ENCODE data around the gene CDX4. TPM values are rescaled to one million over a fixed set of nuclear protein-coding genes. Genes with fewer than 3 reads are reported as not detected.

CDX4 gene
- total RNA-seq, 1 experiment from 2014 or later: not detected

DNA sequence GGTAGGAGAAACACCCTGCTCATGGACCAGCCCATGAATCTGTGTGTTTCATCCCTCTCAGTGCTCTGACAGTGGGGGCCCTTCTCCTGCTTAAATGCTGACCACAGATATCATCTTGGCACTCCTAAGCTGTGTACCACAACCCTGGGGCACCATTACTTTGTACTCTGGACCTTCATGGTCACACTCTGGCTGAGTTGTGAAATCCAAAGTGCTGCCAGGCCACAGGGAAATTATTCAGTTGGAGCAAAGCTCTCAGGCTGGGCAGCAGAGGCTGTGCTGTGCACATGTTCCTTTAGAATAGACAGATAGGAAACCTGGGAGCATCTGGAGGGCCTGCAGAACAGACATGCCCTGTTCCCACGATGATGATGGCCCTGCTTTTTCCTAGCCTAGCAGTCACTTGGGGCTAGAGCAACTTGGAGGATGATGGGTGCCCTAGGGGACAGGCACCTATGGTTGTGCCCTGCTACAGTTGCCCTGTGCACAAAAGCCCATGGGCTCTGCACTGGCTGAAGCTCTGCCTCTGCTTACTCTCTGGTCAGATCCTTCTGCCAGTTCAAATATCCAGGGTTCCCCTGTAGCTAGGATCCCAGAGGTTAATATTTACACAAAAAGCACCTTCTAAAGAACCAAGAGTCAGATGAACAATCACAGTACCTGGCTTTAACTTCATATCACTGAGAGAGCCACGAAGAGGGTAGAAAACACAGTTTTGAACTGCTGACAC is 48.5 kb upstream of the CDX4 start:
- no peaks in the 10 kb centered on the region for H3K9me2 ChIP-seq (ENCODE audit: insufficient read depth)
- CTCF ChIA-PET: no interaction called here
- DNase-seq (ENCODE audit: low read depth, low spot score): no peak
- H3K9ac ChIP-seq (ENCODE audit: low read length): no peak overlapping the region
- TF ChIP-seq ATF3 (IDR thresholded peaks at IDR 0.05) (no peak), POLR2A (IDR thresholded peaks at IDR 0.05; ENCODE audit: borderline replicate concordance, extremely low read depth, insufficient read depth, insufficient read length) (no peak), ZFX (IDR thresholded peaks at IDR 0.05) (no peak), EZH2phosphoT487 (IDR thresholded peaks at IDR 0.05; ENCODE audit: borderline replicate concordance) (no peak), SRF (IDR thresholded peaks at IDR 0.05; ENCODE audit: low read depth) (no peak)
- TF ChIP-seq, protein P1, sequence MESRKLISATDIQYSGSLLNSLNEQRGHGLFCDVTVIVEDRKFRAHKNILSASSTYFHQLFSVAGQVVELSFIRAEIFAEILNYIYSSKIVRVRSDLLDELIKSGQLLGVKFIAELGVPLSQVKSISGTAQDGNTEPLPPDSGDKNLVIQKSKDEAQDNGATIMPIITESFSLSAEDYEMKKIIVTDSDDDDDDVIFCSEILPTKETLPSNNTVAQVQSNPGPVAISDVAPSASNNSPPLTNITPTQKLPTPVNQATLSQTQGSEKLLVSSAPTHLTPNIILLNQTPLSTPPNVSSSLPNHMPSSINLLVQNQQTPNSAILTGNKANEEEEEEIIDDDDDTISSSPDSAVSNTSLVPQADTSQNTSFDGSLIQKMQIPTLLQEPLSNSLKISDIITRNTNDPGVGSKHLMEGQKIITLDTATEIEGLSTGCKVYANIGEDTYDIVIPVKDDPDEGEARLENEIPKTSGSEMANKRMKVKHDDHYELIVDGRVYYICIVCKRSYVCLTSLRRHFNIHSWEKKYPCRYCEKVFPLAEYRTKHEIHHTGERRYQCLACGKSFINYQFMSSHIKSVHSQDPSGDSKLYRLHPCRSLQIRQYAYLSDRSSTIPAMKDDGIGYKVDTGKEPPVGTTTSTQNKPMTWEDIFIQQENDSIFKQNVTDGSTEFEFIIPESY (IDR thresholded peaks at IDR 0.05; ENCODE audit: extremely low read depth, insufficient replicate concordance, low read length): no peak
- H3K4me1 ChIP-seq (ENCODE audit: control insufficient read depth in 1 of 2, insufficient read depth in 2 of 2, low read length in 2 of 2): no peaks in the 10 kb centered on the region
- RAD21 ChIA-PET (ENCODE audit: low non-redundant PET in 1 of 2, low total read pairs in 2 of 2, uncharacterized antibody in 2 of 2, unreplicated experiment in 2 of 2): no interaction called here
- ATAC-seq: no peak
- no TSS peak for BruUV-seq (replicated peaks)
- H3K4me2 ChIP-seq (ENCODE audit: low read length): no peak overlapping the region
- no peaks in the 10 kb centered on the region for H3K9me3 ChIP-seq (ENCODE audit: control insufficient read depth in 1 of 2, insufficient read depth in 1 of 2, low read depth in 1 of 2, low read length in 2 of 2)
- H2AFZ ChIP-seq (ENCODE audit: low read depth, low read length, poor library complexity, severe bottlenecking): no peak overlapping the region
- no peaks in the 10 kb centered on the region for H3K27me3 ChIP-seq (ENCODE audit: insufficient read depth, low read length)
- H3K27ac ChIP-seq (ENCODE audit: low read depth, low read length): no peak overlapping the region
- H3K79me2 ChIP-seq (ENCODE audit: insufficient read depth, low read length): no peaks in the 10 kb centered on the region
- POLR2A ChIA-PET: no interaction called here
- H4K20me1 ChIP-seq (ENCODE audit: insufficient read depth): no peaks in the 10 kb centered on the region
- intact Hi-C loops (cut with micrococcal nuclease): no loop called here
- H3K36me3 ChIP-seq (ENCODE audit: control insufficient read depth in 1 of 2, insufficient read depth in 2 of 2, low read length in 2 of 2): no peaks in the 10 kb centered on the region
- H3K4me3 ChIP-seq (replicated peaks in 1 of 2; ENCODE audit: low read depth in 1 of 2, low read length in 2 of 2): no peak overlapping the region

- ChIA-PET POLR2A (no interaction called here), RAD21 (ENCODE audit: low non-redundant PET in 1 of 2, low total read pairs in 2 of 2, uncharacterized antibody in 2 of 2, unreplicated experiment in 2 of 2) (no interaction called here), CTCF (no interaction called here)
- Histone ChIP-seq H3K4me2 (ENCODE audit: low read length) (no peak overlapping the region), H3K9me3 (ENCODE audit: control insufficient read depth in 1 of 2, insufficient read depth in 1 of 2, low read depth in 1 of 2, low read length in 2 of 2) (no peaks in the 10 kb centered on the region), H3K27ac (ENCODE audit: low read depth, low read length) (no peak overlapping the region), H4K20me1 (ENCODE audit: insufficient read depth) (no peaks in the 10 kb centered on the region), H2AFZ (ENCODE audit: low read depth, low read length, poor library complexity, severe bottlenecking) (no peak overlapping the region), H3K27me3 (ENCODE audit: insufficient read depth, low read length) (no peaks in the 10 kb centered on the region), H3K36me3 (ENCODE audit: control insufficient read depth in 1 of 2, insufficient read depth in 2 of 2, low read length in 2 of 2) (no peaks in the 10 kb centered on the region), H3K9ac (ENCODE audit: low read length) (no peak overlapping the region), H3K4me3 (replicated peaks in 1 of 2; ENCODE audit: low read depth in 1 of 2, low read length in 2 of 2) (no peak overlapping the region), H3K4me1 (ENCODE audit: control insufficient read depth in 1 of 2, insufficient read depth in 2 of 2, low read length in 2 of 2) (no peaks in the 10 kb centered on the region), H3K79me2 (ENCODE audit: insufficient read depth, low read length) (no peaks in the 10 kb centered on the region), H3K9me2 (ENCODE audit: insufficient read depth) (no peaks in the 10 kb centered on the region)
- no TSS peak for BruUV-seq (replicated peaks)
- no peak for TF ChIP-seq CBX3 (IDR thresholded peaks at IDR 0.05; ENCODE audit: low read depth)
- TF ChIP-seq, protein P2, sequence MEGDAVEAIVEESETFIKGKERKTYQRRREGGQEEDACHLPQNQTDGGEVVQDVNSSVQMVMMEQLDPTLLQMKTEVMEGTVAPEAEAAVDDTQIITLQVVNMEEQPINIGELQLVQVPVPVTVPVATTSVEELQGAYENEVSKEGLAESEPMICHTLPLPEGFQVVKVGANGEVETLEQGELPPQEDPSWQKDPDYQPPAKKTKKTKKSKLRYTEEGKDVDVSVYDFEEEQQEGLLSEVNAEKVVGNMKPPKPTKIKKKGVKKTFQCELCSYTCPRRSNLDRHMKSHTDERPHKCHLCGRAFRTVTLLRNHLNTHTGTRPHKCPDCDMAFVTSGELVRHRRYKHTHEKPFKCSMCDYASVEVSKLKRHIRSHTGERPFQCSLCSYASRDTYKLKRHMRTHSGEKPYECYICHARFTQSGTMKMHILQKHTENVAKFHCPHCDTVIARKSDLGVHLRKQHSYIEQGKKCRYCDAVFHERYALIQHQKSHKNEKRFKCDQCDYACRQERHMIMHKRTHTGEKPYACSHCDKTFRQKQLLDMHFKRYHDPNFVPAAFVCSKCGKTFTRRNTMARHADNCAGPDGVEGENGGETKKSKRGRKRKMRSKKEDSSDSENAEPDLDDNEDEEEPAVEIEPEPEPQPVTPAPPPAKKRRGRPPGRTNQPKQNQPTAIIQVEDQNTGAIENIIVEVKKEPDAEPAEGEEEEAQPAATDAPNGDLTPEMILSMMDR (IDR thresholded peaks at IDR 0.05 in 2 of 3, conservative IDR thresholded peaks at IDR 0.05 in 1 of 3; ENCODE audit: borderline replicate concordance in 1 of 3, insufficient read depth in 1 of 3, low read depth in 2 of 3, low read length in 2 of 3): 0 out of 6 replicates have a peak, but pooled peaks of 1 of the 3 experiments have one; percentile 3
- ATAC-seq: no peak
- DNase-seq (ENCODE audit: low read depth, low spot score): no peak
- intact Hi-C loops (cut with micrococcal nuclease): no loop called here
Measured at GRCh38 chrX:73400136-73400748, 46.6 kb upstream of the CDX4 start.
